ENCODE data around the gene YWHAB.

DNA sequence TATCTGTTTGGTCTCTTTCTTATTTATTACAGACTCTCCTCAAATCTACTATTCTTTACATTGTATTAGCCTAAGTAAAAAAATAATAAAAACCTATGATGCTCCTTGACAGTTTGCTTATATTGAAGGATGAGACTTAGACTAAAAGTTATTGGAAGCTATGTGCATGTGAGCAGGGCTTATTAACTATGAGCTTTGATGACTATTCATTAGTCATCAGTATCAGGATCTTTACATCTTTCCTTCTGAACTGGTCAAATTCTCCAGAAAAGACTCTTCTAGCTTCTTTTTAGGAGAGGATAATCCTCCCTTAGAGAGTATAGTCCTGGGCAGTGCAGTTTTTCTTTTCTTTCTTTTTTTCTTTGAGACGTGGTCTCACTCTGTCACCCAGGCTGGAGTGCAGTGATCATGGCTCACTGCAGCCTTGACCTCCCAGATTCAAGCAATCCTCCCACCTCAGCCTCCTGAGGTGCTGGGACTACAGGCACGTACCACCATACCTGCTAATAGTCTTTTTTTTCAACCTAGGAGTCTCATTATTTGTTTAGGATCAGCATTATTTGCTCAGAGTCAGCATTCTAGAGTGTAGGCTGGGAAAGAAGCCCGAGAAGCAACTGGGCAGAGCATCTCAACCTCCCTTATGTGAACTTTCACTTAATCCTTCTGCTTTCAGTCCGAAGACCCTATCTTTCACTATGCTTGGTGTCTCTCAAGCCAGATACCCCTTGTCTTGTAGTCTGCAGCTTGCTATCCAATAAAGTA, 37.1 kb upstream of the YWHAB start:
- TF ChIP-seq GATA2 (IDR thresholded peaks at IDR 0.05; ENCODE audit: low read depth, low read length) (no peak), GATA3 (IDR thresholded peaks at IDR 0.05; ENCODE audit: low read depth, low read length) (no peak)

Measured in SH-SY5Y (cell line).